ENCODE data around the gene PRDX3.

DNA sequence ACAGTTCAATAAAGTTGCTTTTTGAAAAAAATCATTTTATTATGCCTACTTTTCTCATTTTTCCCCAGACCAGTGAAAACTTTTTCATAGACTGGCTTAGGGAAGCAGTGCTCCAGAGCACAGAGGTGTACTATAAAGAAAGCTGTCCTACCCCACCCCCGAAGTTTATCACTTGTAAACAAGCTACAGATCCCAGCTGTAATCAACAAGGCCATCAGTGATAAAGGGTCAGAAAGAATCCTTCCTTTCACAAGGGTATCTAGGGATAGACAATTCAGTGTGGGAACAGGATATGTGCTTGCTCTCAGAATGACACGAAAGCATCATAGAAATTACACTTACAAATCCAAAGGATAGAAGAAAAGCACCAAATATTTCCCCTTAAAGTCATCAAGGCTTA lies 4.5 kb downstream of the PRDX3 start:
- TF ChIP-seq EZH2 (IDR thresholded peaks at IDR 0.05) (no peak), POLR2AphosphoS5 (IDR thresholded peaks at IDR 0.05; ENCODE audit: borderline replicate concordance, low read depth, low read length) (no peak)

Data from SK-N-MC (cell line).